ENCODE measurements around the gene KIF21B. TPM values are rescaled to one million over a fixed set of nuclear protein-coding genes. Genes with fewer than 3 reads are reported as not detected.
"Not testable (repeated sequence)": the region's sequence is repeated elsewhere in the genome, so short reads cannot be mapped to it uniquely, and the experiment has no call there.

KIF21B gene
- total RNA-seq, 4 donors from 2014 or later, result 0.89 to 1.5 (median 1.1) TPM

GRCh38 chr1:200931776-200932175 lies 91.7 kb downstream of the KIF21B start:
- Histone ChIP-seq H3K4me3 (replicated peaks in 1 of 3) (no peak overlapping the region), H3K36me3 (no peaks in the 10 kb centered on the region), H3K9me3 (no peaks in the 10 kb centered on the region), H3K4me1 (no peaks in the 10 kb centered on the region), H3K27me3 (no peaks in the 10 kb centered on the region), H3K27ac (no peak overlapping the region)
- 76 to 88% methylated on average over 2 of the region's 2 CpGs for WGBS, 2 donors
- intact Hi-C loops (cut with DNase I), result no loop called here
- TF ChIP-seq CTCF (IDR thresholded peaks at IDR 0.05), result no peak
- TF ChIP-seq POLR2A (IDR thresholded peaks at IDR 0.05), result no peak
- DNase-seq, result no peak

- H3K4me1 ChIP-seq; intact Hi-C loops (cut with DNase I); H3K36me3 ChIP-seq; H3K9me3 ChIP-seq; H3K27me3 ChIP-seq; H3K27ac ChIP-seq; H3K4me3 ChIP-seq (replicated peaks in 1 of 3); DNase-seq: not testable (repeated sequence)
- 82 to 86% methylated on average over 8 of the region's 8 CpGs for WGBS, 2 donors
These were observed 93.2 kb downstream of the KIF21B start for GRCh38 chr1:200930285-200930684.

- H3K4me1 ChIP-seq, result no peaks in the 10 kb centered on the region
- no peak for DNase-seq
- no peak overlapping the region for H3K4me3 ChIP-seq (replicated peaks in 1 of 3)
- 69 to 78% methylated on average over 4 of the region's 4 CpGs for WGBS, 2 donors
- no peak for TF ChIP-seq CTCF (IDR thresholded peaks at IDR 0.05)
- TF ChIP-seq POLR2A (IDR thresholded peaks at IDR 0.05), result no peak
- no peak overlapping the region for H3K27ac ChIP-seq
- H3K27me3 ChIP-seq, result no peaks in the 10 kb centered on the region
- no peaks in the 10 kb centered on the region for H3K36me3 ChIP-seq
- no peaks in the 10 kb centered on the region for H3K9me3 ChIP-seq
- intact Hi-C loops (cut with DNase I), result no loop called here
These were observed 93.8 kb downstream of the KIF21B start for GRCh38 chr1:200929530-200930278.

- 88 to 89% methylated on average over 4 of the region's 4 CpGs for WGBS, 2 donors
- H3K27me3 ChIP-seq, result no peaks in the 10 kb centered on the region
- DNase-seq, result no peak
- intact Hi-C loops (cut with DNase I), result no loop called here
- TF ChIP-seq CTCF (IDR thresholded peaks at IDR 0.05), result no peak
- no peak for TF ChIP-seq POLR2A (IDR thresholded peaks at IDR 0.05)
- H3K9me3 ChIP-seq, result no peaks in the 10 kb centered on the region
- H3K27ac ChIP-seq, result no peak overlapping the region
- no peaks in the 10 kb centered on the region for H3K4me1 ChIP-seq
- H3K36me3 ChIP-seq, result no peaks in the 10 kb centered on the region
- H3K4me3 ChIP-seq (replicated peaks in 1 of 3), result no peak overlapping the region
These were observed 97.7 kb downstream of the KIF21B start for GRCh38 chr1:200925831-200926230.

GRCh38 chr1:200923601-200924000 lies 99.9 kb downstream of the KIF21B start:
- Histone ChIP-seq H3K4me3 (replicated peaks in 1 of 3) (no peak overlapping the region), H3K4me1 (no peaks in the 10 kb centered on the region), H3K36me3 (no peaks in the 10 kb centered on the region), H3K27ac (no peak overlapping the region), H3K9me3 (no peaks in the 10 kb centered on the region), H3K27me3 (no peaks in the 10 kb centered on the region)
- no peak for TF ChIP-seq POLR2A (IDR thresholded peaks at IDR 0.05)
- no peak for TF ChIP-seq CTCF (IDR thresholded peaks at IDR 0.05)
- 78 to 83% methylated on average over 1 of the region's 1 CpG for WGBS, 2 donors
- no peak for DNase-seq
- intact Hi-C loops (cut with DNase I), result no loop called here

All from thyroid gland (tissue), 4 donors.